HG02938 (cell line): ENCODE results near the gene SCG5.

ENCODE experiments used
- ATAC-seq: cut with Tn5 transposase; IDR thresholded peaks from one replicate; pipeline ENCODE4 v1.9.1; 2021; ENCODE audit warnings: mild to moderate bottlenecking, moderate library complexity; ENCODE audit not compliant: unreplicated experiment

SCG5 gene

DNA sequence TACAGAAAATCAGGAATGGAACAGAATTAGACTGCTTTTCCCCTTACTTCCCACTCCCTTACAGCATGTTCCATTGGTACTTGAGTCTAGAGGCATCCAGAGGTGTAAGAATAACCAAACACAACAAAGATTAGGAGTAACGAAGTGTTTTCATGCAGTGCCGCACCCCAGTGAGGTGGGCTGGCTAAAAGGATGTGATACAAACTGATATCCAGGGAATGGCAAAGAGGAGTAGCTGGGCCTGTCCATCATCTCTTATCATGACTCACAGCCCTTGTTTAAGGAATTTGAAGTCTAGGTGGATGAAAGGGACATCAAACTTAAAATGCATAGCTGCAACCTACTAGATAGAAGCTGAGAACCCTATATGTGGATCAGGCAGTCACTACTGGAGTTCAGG is 16.4 kb downstream of the SCG5 start:
- ATAC-seq: no peak

DNA sequence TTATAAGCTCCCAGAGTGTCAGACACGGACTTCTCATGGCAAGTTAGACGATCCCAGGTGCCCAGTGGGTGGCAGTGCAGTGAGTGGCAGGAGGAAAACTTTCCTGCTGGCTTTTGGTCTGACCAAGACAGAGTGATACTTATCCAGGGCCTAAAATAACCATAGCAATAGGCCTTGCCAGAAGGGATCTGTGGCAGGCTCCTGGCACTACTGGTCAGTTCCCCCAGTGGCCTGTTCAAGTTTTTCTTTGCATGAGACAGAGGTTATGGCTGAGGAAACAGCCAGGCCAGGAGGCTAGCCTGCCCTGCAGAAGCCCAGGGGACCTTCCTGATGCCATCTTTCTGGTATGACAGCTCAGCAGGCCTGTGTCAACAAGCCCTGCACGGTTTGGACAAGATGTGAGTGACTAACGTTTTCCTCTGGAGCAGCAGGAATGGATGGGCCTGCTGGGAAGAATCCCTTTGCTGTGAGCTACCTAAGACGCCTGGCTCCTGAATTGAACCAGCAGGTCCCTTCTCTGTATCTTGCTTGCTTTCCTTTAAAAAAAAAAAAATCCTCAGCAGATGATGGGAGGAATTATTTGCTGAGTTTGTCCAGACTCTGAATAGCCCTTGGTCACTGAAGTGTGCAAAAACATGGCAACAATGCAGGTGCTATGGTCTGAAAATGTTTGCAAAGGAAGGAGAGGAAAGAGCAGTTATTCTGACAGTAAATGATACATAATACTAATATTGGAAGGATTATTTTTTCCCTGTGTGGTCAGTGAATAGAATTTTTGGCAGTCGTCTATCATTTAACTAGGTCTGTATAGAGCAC is 18.0 kb downstream of the SCG5 start:
- no peak for ATAC-seq

GRCh38 chr15:32663671-32664070 is 22.2 kb downstream of the SCG5 start:
- ATAC-seq: no peak

DNA sequence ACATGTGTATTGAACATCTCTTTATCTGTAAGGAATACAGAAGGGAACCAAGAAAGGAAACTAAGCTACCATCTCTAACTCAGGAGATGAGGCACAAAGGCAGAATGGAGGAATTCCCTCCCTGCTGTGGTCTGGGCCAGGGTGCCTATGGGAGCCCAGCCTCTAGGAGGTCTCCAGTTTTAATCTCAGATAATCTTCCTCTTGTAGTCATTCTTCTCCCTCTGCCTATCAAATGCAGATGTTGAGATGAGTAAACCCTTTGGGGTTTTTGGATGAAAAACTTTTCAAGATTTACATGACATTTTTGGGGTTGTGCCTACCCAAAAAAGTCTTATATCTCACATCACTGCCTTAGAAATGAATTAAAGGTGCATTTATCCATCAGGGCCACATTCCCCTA is 23.3 kb downstream of the SCG5 start:
- no peak for ATAC-seq

DNA sequence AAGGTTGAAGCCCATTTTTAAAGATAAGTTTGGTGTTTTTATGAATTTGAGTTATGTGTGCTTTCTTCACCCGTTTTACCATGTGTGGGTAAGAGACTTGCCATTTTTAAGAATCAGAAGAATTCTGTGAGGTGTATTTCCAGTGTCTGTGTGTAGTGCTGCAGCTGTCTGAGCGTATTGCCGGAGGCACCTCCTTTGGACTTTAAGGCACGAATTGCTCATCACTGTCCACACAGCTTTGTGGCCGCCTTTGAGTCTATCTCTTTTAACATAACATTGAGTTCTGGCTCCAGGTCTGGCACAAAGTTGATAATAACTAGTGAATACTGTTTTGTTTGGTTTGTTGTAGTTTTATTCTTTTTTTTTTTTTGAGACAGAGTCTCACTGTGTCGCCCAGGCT is 25.8 kb downstream of the SCG5 start:
- ATAC-seq: no peak

GRCh38 chr15:32668942-32669341 is 27.4 kb downstream of the SCG5 start:
- no peak for ATAC-seq

DNA sequence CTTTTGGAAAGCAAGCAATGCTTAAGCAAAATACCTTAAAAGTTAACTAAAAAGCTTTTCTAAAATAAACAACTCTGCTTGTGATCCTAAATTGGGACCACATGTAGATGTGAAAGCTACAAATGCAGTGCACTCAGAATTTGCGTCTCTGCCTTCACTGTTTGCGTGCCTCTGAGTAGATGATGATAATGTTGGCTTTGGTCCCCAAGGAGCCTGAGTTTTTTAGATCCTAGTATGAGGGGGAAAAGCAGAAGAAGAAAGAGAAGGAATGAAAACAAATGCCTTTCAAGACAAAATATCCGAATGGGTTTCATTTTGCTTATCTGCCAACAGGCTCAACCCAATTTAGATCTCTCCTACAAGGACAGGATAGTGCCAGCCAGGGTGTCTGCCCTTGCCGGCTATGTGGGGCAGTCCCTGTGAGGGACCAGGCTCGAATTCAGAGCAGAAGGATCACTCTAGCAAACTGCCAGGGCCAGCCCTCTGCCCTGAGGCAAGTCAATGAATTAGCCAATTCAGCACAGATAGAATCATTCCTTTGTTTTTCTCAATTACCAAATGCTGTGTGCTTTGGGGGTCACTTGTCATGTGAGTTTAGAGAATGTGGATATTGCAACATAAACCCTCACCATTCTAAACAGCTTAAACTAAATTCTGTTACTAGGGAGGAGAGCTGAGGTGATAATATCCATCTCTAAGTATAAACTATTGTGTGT is 28.5 kb downstream of the SCG5 start:
- no peak for ATAC-seq

- no peak for ATAC-seq
Measured at GRCh38 chr15:32670623-32671022, 29.1 kb downstream of the SCG5 start.

DNA sequence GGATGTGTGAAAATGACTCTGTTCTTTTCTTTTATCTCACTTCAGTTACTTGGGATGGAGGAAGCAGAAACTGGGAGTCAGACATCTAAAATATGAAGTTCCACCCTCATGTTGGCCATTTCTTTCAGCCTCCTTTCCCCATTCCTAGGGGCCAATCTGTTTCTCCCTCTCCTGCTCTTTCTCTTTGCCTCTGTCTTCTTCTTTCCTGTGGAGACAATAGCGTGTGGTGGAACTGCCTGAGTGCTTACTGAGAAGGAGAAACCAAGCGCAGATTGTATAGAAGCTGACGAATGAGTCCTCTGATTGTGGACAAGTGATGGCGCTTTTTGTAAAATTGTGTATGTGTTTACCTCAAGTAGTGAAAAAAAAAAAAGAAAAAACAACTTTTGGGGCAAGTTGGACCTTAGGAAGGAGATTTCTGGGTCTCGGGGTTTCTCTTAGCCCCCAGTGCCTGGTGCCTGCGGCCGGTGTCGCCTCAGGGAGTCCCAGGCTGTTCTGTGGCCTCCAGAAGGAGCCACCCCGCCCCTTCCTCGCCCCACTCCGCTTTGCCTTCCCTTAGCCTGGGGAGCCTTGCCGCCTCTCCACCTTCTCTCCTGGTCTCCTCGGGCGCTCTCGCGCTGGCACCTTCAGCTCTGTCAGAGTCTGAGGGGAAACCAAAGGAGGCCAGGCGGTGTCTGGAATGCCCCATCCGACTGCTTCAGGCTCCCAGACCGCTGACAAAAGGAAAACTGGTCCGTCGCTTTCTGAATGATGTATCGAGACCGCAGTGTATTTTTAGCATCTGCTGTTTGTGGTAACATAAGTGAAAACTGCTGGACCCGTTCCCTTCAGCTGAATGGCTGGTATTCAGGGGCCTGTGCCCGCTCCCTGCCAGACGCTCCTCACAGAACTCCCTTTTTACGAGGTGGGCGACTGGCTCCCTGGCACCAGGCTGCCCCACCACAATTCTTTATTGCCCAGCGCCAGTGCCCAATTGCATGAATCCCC is 30.1 kb downstream of the SCG5 start:
- no peak for ATAC-seq

GRCh38 chr15:32674681-32675080 is 33.2 kb downstream of the SCG5 start:
- ATAC-seq: no peak

DNA sequence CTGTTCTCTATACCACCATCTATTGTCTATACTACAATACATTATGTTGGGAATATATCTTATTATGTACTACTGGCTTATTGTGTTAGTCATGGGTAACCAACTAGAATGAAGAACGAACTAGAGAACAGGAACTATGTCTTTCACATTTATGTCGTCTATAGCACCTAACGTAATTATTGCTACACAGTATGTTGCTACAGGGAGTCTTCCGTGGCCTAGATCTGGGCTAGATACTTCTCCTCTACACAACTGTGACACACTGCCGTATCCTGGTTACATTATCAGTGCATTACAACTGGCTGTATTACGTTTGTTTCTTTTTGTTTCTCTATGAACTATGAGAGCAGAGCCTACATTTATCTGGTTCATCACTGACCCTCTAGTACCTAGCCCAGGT is 34.0 kb downstream of the SCG5 start:
- ATAC-seq: no peak

DNA sequence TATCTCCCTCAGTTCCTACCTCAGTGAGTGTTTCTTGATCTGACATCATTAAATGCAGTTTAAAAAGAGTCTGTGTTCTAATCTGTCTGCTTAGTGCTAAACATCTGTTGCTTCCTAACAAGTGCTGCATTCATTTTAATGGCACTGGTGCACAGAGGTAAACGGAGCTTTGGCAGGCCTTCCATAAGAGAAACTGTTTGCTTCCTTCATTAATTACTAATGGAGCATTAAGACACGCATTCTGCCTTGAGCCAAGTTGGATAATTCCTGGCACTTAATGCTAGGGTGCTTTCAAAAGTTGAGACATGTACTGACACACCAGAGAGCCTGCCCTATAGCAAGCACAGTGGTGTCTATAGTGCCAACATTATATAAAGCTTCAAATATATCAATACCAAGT is 34.7 kb downstream of the SCG5 start:
- no peak for ATAC-seq

DNA sequence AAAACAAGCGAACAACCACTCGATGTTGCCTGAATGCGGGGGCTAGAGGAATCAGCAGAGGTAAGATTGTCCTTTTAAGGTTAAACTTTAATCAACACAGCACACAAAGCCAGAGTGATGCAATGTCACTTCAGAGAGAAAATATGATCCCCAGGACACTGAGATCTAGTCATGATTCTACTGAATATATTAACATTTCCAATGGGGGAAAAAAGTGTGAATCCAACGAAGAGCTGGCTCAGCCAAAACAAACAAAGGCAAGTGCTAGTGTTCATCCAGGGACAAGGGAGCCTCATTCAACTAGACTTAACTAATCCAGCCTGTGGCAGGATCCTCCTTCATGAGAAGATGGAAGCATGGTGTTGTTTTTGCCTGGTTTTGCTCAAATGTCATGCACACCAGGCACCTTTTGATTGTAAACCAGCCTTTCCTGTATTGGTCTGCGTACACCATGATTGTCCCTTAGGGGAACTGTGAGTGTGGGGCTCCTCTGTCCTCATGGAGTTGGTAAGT is 35.8 kb downstream of the SCG5 start:
- no peak for ATAC-seq

DNA sequence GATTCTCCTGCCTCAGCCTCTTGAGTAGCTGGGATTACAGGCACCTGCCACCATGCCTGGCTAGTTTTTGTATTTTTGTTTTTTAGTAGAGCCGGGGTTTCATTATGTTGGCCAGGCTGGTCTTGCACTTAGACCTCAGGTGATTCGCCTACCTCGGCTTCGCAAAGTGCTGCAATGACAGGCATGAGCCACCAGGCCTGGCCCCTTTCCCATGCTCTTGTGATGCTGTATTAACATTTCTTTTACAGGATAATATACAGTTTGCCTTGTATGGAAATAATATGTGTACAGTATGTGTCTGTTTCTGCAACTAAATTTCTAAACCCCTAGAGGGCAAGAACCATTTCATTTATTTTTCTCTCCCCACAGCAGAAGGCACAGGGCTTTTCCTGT is 37.8 kb downstream of the SCG5 start:
- no peak for ATAC-seq

DNA sequence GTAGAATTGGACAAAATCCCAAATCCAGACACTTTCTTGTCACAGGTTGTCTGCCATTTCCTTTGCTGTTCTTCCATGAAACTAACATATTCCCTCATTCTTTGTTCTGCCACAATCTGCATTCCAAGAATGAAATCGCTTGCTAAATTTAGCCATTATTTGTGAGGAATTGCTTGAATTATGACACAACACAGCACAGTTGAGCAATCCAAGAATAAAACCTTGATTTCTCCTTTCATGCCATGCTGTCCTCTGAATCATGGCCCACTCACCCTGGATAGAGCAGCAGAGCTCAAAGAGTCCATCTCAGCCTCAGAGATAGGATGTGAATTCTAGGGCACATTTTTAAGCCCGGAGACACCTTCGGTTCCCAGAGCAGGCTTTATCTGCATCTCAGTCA is 41.1 kb downstream of the SCG5 start:
- no peak for ATAC-seq

DNA sequence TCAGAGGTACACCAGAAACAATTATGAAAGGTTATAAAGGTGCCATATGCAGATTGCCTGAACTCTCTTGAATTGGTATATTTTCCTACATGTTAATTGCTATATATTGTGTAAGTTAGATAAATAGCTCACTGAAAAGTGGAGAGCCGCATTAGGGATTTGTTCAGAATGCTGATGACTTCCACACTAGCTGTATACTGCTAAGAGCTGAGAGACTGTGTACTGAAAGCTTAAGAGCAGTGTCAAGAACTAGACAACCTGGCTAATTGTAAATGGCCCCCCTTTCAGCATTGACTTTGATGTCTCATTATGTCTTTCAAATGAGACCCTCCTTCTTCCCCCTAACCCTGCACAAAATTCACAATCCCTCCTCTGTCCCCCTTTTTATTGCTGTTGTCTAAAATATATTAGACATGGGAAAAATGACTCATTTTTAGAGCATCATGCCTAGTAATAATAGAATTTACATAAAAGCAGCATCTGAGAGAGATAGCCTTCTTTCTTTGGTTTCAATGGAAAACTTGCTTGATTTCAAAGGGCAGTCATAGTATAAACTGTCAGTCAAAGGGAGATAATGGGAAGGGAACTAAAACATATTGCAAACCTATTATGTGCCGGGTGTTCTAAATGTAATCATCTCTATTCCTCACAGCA is 41.6 kb downstream of the SCG5 start:
- ATAC-seq: no peak

- no peak for ATAC-seq
Measured at GRCh38 chr15:32683906-32684584, 42.5 kb downstream of the SCG5 start.

GRCh38 chr15:32685576-32685975 is 44.1 kb downstream of the SCG5 start:
- ATAC-seq: no peak

DNA sequence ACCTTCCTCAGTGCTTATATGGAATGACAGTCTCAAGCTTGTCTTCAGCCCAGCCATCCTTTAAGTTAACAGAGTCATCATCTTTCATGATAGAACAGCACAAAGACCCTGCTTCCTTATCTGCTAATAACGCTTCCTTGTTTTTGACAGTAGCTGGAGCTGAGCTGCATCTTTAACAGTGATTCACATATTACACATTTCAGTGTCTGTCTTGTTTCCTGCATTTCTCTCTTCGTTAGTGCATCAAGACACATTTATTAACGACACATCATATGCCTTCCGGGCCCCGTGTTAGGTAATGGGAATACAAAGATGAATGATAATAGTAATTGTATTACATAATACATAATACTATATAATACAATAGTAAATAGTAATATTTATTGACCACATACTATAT is 46.0 kb downstream of the SCG5 start:
- ATAC-seq: no peak

DNA sequence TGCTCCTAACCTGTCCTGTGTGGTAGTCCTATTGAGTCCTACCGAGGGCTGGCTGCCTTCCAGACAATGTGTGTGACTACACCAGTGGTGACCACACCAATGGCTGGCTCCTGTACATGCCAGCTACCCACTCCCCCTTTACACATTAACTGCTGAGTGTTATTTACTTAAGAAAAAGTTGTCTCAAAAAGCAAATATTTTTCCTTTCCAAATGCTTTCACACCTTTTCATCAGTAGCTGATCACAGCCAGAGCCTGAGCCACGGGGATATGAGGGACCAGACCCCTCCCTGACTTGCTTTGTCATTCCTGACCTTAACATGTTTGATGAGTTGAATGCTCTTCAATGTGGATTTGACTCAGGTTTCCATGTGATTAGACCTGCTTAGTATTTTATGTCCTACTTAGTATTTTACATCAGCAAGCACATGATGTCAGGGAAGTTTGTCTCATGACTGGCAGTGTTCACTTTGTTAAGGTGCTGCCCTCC is 46.7 kb downstream of the SCG5 start:
- no peak for ATAC-seq
